Epithelial cell of esophagus (primary cell): Measurements from ENCODE around the gene COL18A1.

ENCODE experiments used
- DNase-seq: peaks from one replicate; pipeline ENCODE4 v3.0.0; 2010; ENCODE audit warnings: low read depth
- H3K4me3 ChIP-seq: 2 replicates; pipeline ENCODE4 v1.5.1; 2011; ENCODE audit warnings: mild to moderate bottlenecking, low read length, control low read depth
- TF ChIP-seq, protein P1 (sequence below): IDR thresholded peaks from 2 replicates; pipeline ENCODE4 v1.5.1; 2011; ENCODE audit warnings: low read depth, mild to moderate bottlenecking, low read length, control low read depth, inconsistent platforms; ENCODE audit not compliant: insufficient read depth; ENCODE audit errors: missing control alignments

COL18A1 gene

DNA sequence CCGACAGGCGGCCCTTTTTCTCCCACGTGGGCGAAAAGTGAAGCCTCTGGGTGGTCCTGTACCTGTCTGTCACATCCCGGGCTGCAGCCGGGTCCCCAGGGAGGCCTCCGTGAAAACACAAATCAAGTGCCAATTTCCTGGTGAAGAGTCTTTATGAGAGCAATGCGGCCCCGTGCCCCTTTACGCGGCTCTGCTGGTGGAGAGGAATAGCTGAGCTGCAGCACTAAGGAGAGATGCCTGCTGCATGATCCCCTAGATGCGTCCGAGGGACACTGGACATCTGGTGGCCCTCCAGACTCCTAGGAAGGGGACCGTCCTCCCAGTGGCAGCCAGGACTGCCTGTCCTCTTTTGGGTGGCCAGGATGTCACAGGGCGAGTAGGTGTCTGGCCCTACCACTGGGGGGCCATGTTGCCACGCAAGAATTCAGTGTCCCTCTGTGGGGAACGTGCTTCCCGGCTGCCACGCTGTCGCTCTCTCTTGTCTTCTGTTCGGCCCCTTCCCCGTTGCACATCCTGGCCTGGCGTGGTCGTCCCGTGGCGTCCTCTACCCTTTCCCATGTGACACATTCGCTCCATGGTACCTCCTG is 38.7 kb downstream of the COL18A1 start:
- TF ChIP-seq, protein P1, sequence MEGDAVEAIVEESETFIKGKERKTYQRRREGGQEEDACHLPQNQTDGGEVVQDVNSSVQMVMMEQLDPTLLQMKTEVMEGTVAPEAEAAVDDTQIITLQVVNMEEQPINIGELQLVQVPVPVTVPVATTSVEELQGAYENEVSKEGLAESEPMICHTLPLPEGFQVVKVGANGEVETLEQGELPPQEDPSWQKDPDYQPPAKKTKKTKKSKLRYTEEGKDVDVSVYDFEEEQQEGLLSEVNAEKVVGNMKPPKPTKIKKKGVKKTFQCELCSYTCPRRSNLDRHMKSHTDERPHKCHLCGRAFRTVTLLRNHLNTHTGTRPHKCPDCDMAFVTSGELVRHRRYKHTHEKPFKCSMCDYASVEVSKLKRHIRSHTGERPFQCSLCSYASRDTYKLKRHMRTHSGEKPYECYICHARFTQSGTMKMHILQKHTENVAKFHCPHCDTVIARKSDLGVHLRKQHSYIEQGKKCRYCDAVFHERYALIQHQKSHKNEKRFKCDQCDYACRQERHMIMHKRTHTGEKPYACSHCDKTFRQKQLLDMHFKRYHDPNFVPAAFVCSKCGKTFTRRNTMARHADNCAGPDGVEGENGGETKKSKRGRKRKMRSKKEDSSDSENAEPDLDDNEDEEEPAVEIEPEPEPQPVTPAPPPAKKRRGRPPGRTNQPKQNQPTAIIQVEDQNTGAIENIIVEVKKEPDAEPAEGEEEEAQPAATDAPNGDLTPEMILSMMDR: no peak
- no peak for DNase-seq
- H3K4me3 ChIP-seq: no peak overlapping the region

DNA sequence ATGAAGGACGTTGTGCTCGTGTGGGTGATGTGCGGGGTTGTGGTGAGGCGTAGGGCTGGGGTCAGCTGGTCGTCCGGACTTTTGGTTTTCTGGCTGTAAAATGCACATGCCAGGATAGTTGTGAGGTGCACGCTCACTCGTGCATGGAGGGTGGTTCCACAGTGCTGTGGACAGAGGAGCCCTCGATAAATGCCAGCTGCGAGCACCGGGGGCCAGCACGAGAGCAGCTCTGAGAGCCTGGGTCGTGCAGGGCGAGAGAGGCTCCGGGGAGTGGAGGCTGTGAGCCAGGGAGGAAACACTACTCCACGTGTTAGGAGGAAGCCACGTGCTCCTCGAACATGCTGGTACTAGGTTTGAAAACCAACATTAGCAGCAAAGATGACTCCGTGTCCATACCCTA is 39.4 kb downstream of the COL18A1 start:
- TF ChIP-seq, protein P1: no peak
- no peak overlapping the region for H3K4me3 ChIP-seq
- no peak for DNase-seq

DNA sequence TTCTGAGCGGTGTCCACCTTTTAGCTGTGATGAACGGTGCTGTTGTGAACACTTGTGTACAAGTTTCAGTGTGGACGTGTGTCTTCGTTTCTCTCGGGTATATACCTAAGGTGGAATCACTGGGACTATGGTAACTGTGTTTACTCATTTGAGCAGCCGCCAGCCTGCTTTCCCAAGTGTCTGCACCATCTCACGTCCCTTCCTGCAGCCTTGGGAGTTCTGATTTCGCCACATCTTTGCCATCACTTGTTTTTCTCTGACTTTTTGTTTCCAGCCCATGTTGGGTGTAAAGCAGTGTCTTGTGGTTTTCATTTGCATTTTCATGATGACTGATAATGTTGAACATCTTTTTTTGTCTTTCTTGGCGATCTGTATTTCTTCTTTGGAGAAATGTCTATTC is 40.4 kb downstream of the COL18A1 start:
- no peak overlapping the region for H3K4me3 ChIP-seq
- no peak for DNase-seq
- TF ChIP-seq, protein P1: no peak

DNA sequence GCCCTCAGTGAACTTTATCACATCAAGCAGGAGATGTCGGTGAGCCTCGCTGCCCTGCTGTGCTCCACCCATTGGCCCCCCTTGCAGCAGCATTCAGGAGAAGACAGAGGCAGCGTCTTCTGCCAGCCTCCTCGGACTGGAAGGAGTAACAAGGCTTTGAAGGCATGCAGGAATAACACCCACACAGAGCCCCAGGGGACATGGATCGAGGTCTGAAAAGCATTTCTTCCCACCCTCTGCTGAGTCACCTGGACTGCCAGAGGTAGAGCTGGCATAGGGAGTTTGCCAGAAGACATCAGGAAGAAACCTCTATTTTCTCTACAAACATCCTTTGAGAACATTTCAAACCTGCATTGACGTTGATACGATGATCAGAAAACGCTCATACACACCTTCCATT is 42.9 kb downstream of the COL18A1 start:
- TF ChIP-seq, protein P1: no peak
- peak; percentile 84 for DNase-seq
- H3K4me3 ChIP-seq: no peak overlapping the region

DNA sequence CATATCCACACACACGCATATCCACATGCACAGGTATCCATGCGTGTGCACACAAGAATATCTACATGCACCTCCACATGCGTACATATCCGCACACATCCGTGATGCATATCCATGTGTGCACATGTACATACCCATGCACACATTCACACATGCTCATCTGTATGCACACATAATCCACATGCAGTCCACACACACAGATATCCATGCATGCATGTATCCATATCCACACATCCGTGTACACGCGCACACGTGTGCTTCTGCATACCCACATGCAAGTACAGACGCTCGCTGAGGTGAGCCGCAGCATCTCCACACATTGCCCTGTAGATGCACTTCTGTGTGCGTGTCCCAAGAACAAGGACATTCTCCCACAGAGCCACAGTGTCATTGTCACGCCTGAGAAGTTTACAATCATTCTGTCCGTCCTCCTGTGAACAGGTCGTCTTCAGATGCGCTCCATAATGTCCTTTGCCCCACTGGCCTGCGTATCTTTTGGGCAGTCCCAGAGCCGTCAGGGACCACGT is 43.4 kb downstream of the COL18A1 start:
- TF ChIP-seq, protein P1: no peak
- H3K4me3 ChIP-seq: no peak overlapping the region

DNA sequence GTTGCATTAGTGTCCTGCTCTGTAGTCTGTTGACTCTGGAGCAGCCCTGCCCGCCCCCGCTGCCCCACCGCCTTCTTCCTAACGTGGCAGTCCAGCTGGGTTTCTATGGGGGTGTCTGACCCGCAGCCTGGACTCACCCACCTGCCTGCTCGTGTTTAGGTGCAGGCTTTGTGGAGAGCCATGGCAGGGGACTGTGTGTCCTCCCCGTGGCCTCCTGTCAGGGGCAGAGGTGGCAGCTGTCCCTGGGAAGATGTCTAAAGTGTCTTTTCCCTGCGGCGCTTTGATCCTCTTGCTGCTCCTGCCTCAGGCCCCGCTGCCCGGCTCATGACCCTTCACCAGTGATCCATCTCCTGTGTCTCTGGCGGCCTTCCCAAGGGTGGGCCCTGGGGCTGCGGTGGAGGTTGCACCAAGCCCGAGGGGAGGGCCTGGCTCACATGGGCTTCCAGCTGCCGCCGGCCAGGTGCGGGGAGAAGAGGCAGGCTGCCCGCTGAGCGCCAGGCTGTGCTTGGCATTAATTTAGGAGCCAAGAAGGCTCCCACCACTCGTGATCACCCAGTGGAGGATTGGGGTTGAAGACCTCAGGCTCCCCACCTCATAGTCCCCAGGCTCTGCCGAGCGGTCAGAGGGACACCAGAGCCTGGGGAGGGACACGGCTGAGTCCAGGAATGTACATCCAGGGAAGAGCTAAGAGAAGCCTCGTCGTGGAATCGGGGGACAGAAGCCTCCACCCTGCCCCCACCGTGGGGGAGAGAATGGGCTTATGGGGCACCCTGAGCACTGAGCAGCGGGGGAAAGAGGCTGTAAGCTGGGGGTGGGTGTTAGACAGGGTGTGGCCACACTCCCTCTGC is 44.1 kb downstream of the COL18A1 start:
- no peak overlapping the region for H3K4me3 ChIP-seq
- DNase-seq: no peak
- TF ChIP-seq, protein P1: no peak

More for the DNA sequence above, 43.4 kb downstream of the COL18A1 start:
- DNase-seq: no peak
